22Rv1 (cell line): ENCODE measurements around the gene PPP4R4.

Experiments used
- H3K27ac ChIP-seq: fragments of 450-650 bp; 2 replicates; pipeline ENCODE4 v1.5.1; 2017
- CTCF ChIP-seq: fragments of 450-650 bp; IDR thresholded peaks from 2 replicates; pipeline ENCODE4 v1.5.1; 2017; ENCODE audit warnings: mild to moderate bottlenecking
- ZFX ChIP-seq: fragments of 450-650 bp; IDR thresholded peaks from 2 replicates; pipeline ENCODE4 v1.6.1; 2017; ENCODE audit warnings: antibody characterized with exemption, borderline replicate concordance

Gene PPP4R4

GRCh38 chr14:94171208-94171607, 2.9 kb upstream of the PPP4R4 start:
- H3K27ac ChIP-seq = no peak overlapping the region
- TF ChIP-seq CTCF (no peak), ZFX (no peak)

GRCh38 chr14:94172545-94172944, 1.6 kb upstream of the PPP4R4 start:
- H3K27ac ChIP-seq = no peak overlapping the region
- no peak for TF ChIP-seq ZFX
- TF ChIP-seq CTCF = no peak

- H3K27ac ChIP-seq = no peak overlapping the region
- TF ChIP-seq ZFX = no peak
- TF ChIP-seq CTCF = no peak
Measured at GRCh38 chr14:94173471-94173884, 644 bp upstream of the PPP4R4 start.

GRCh38 chr14:94174604-94175010, 485 bp downstream of the PPP4R4 start:
- TF ChIP-seq ZFX (no peak), CTCF (no peak)
- no peak overlapping the region for H3K27ac ChIP-seq

GRCh38 chr14:94175011-94175745, 1.1 kb downstream of the PPP4R4 start:
- TF ChIP-seq ZFX (no peak), CTCF (no peak)
- H3K27ac ChIP-seq = no peak overlapping the region

- TF ChIP-seq CTCF = no peak
- TF ChIP-seq ZFX = no peak
- H3K27ac ChIP-seq = no peak overlapping the region
Measured at GRCh38 chr14:94175747-94176146, 1.6 kb downstream of the PPP4R4 start.

GRCh38 chr14:94176808-94177207, 2.7 kb downstream of the PPP4R4 start:
- TF ChIP-seq ZFX (no peak), CTCF (no peak)
- H3K27ac ChIP-seq = no peak overlapping the region
